K562 (cell line): ENCODE measurements around the gene HIF1A. TPM values are rescaled to one million over a fixed set of nuclear protein-coding genes. Genes with fewer than 3 reads are reported as not detected.

Experiments
- ATAC-seq: fragments of 200-7000 bp; cut with Tn5 transposase; 3 replicates; pipeline ENCODE4 v1.9.1; 2020; ENCODE audit warnings: moderate library complexity
- BruUV-seq: library from RNA; stranded (reverse); fragments of 400-500 nt; replicated peaks from 2 replicates; lab custom pipeline; 2021; lab: Mats Ljungman, UMichigan
- CTCF ChIA-PET: fragments of 300-600 bp; formaldehyde crosslinking; extraction: SDS; loops from one replicate; lab custom pipeline; 2021; ENCODE audit warnings: low intra/inter-chr PET ratio; lab: Yijun Ruan, JAX
- POLR2A ChIA-PET: fragments of 300-600, 350-650 bp; sonication (Branson Sonifier 250); formaldehyde crosslinking; extraction: SDS; loops from one replicate; lab custom pipeline; 2021; ENCODE audit warnings: antibody characterized with exemption, inconsistent platforms; lab: Yijun Ruan, JAX
- DNase-seq, 4 experiments: peaks; one replicate each; pipeline versions ENCODE4 v3.0.0 to v3.0.0-alpha.2; 2011 to 2018; ENCODE audit warnings: low spot score in 3 of 4, mixed read lengths in 3 of 4; ENCODE audit errors: extremely low read depth in 1 of 4
- FAIRE-seq: peaks from 2 replicates; lab custom pipeline; 2011; peaks lifted over from hg19 to GRCh38; lab: Jason Lieb, UNC
- H2AFZ ChIP-seq: 2 replicates; pipeline ENCODE4 v1.6.0; 2011; ENCODE audit warnings: low read depth, low read length, control low read depth, inconsistent platforms
- H3K27ac ChIP-seq: fragments of 200-600 bp; 3 replicates; pipeline ENCODE4 v1.8.0; 2011; ENCODE audit warnings: low read depth, mild to moderate bottlenecking, control low read depth, inconsistent platforms, low read length, moderate library complexity, mixed read lengths; ENCODE audit errors: extremely low read depth
- H3K27me3 ChIP-seq, 2 experiments: fragments of 300-600 bp in 1 of 2; 2 replicates in 1 of 2; 3 replicates in 1 of 2; pipeline versions ENCODE4 v1.6.0 to v1.8.0; 2011; ENCODE audit warnings: inconsistent platforms in 2 of 2, low read length in 2 of 2, mild to moderate bottlenecking in 1 of 2, mixed read lengths in 1 of 2, moderate library complexity in 1 of 2; ENCODE audit not compliant: control insufficient read depth in 2 of 2, insufficient read depth in 2 of 2
- H3K36me3 ChIP-seq: fragments of 300-600 bp; 3 replicates; pipeline ENCODE4 v1.8.0; 2011; ENCODE audit warnings: mild to moderate bottlenecking, low read length, inconsistent platforms; ENCODE audit not compliant: control insufficient read depth, insufficient read depth
- H3K4me1 ChIP-seq, 2 experiments: fragments of 200-600 bp in 1 of 2; replicated peaks in 1 of 2; 2 replicates in 1 of 2; 3 replicates in 1 of 2; pipeline versions ENCODE4 v1.5.1 to v1.8.0; 2011; ENCODE audit warnings: inconsistent platforms in 2 of 2, low read length in 2 of 2, mild to moderate bottlenecking in 1 of 2, mixed read lengths in 1 of 2, moderate library complexity in 1 of 2; ENCODE audit not compliant: control insufficient read depth in 2 of 2, insufficient read depth in 2 of 2
- H3K4me2 ChIP-seq: 2 replicates; pipeline ENCODE4 v1.6.1; 2011; ENCODE audit warnings: low read length, control low read depth, inconsistent platforms, mixed read lengths; ENCODE audit not compliant: insufficient read depth
- H3K4me3 ChIP-seq: fragments of 200-600 bp; sonication (generic), shearing (Covaris generic); 2 replicates; pipeline ENCODE4 v1.5.1; 2016; ENCODE audit warnings: control low read depth, inconsistent platforms
- H3K79me2 ChIP-seq: fragments of 200-600 bp; 3 replicates; pipeline ENCODE4 v1.8.0; 2011; ENCODE audit warnings: low read length, inconsistent platforms; ENCODE audit not compliant: control insufficient read depth, insufficient read depth
- H3K9ac ChIP-seq, 2 experiments: 2 replicates each; pipeline versions ENCODE4 v1.6.0 to v1.6.1; 2011; ENCODE audit warnings: low read depth in 2 of 2, low read length in 2 of 2, control low read depth in 1 of 2, inconsistent platforms in 1 of 2, mild to moderate bottlenecking in 1 of 2, mixed read lengths in 1 of 2; ENCODE audit not compliant: insufficient read depth in 1 of 2
- H3K9me1 ChIP-seq: one replicate; pipeline ENCODE4 v1.6.0; 2011; ENCODE audit warnings: inconsistent platforms, mild to moderate bottlenecking, low read length, moderate library complexity; ENCODE audit not compliant: control insufficient read depth, insufficient read depth
- H3K9me3 ChIP-seq: replicated peaks from 2 replicates; pipeline ENCODE4 v1.5.1; 2011; ENCODE audit warnings: low read depth, low read length, inconsistent platforms; ENCODE audit not compliant: control insufficient read depth, insufficient read depth
- H4K20me1 ChIP-seq: replicated peaks from 2 replicates; pipeline ENCODE4 v1.6.1; 2011; ENCODE audit warnings: low read length, inconsistent platforms, mixed read lengths; ENCODE audit not compliant: control insufficient read depth, insufficient read depth
- ASH1L ChIP-seq: fragments of 450-650 bp; IDR thresholded peaks from 2 replicates; pipeline ENCODE4 v1.6.1; 2018; ENCODE audit warnings: borderline replicate concordance, mild to moderate bottlenecking, low read depth; ENCODE audit not compliant: partially characterized antibody
- L3MBTL2 ChIP-seq: fragments of 450-650 bp; IDR thresholded peaks from 2 replicates; pipeline ENCODE4 v1.6.1; 2016; ENCODE audit warnings: mild to moderate bottlenecking, moderate library complexity
- LEF1 ChIP-seq: fragments of 450-650 bp; IDR thresholded peaks from 2 replicates; pipeline ENCODE4 v1.6.1; 2016; ENCODE audit warnings: mild to moderate bottlenecking
- PHF8 ChIP-seq: fragments of 200-600 bp; sonication (generic); IDR thresholded peaks from 2 replicates; pipeline ENCODE4 v1.6.1; 2012; ENCODE audit warnings: mixed run types, mild to moderate bottlenecking, inconsistent platforms, low read length, moderate library complexity, borderline replicate concordance
- TRIM25 ChIP-seq: fragments of 450-650 bp; IDR thresholded peaks from 2 replicates; pipeline ENCODE4 v1.7.0; 2016; ENCODE audit warnings: borderline replicate concordance
- WGBS: fragments of 100-300 bp; shearing (Covaris generic); methylation state at CpG from one replicate; pipeline ENCODE4 v1.1.6; 2016; ENCODE audit warnings: low coverage, mixed read lengths; ENCODE audit not compliant: insufficient coverage; ENCODE audit errors: missing lambda C conversion rate; 5-methylcytosine and 5-hydroxymethylcytosine counted together
- in situ Hi-C: fragments of 300-500 bp; cut with MboI; formaldehyde crosslinking; loops from 4 replicates; pipeline ENCODE4 v1.15.0; 2018; ENCODE audit warnings: inconsistent platforms, mixed read lengths
- intact Hi-C: fragments of 100-400 bp; cut with micrococcal nuclease; formaldehyde crosslinking; loops from 2 replicates; pipeline ENCODE4 v1.14.2; 2022
- polyA plus RNA-seq, 8 experiments: library from polyadenylated mRNA; depleted of rRNA in 4 of 8; stranded (reverse) in 5 of 8; unstranded in 3 of 8; fragments of >200 nt; fragmentation: Nextera tagmentation in 2 of 8; fragmentation: Illumina TruSeq in 1 of 8; extraction: Ambion mirVana in 2 of 8; extraction: Trizol in 1 of 8; gene quantifications; 2 replicates each; pipeline versions ENCODE4 v1.2.1 to v1.2.3, GENCODE V29; 2011 to 2014; ENCODE audit warnings: inconsistent platforms in 1 of 8, missing spikeins in 1 of 8
- total RNA-seq, 7 experiments: library from RNA; depleted of rRNA in 6 of 7; stranded (reverse); fragments of >200 nt in 6 of 7; fragmentation: Illumina TruSeq in 2 of 7; extraction: Trizol in 2 of 7; gene quantifications; 2 replicates each; pipeline versions ENCODE4 v1.2.1 to v1.2.3, GENCODE V29; 2011 to 2021; ENCODE audit warnings: low replicate concordance in 1 of 7

Gene HIF1A
- total and polyA plus RNA-seq, 9 of the 15 experiments (the other 6 are each of a cell fraction or from before 2014, with no cell fraction given) = 5.9 to 35.3 (median 24.2) TPM

- TF ChIP-seq ASH1L = no peak
- no peak for TF ChIP-seq PHF8
- no peak for TF ChIP-seq LEF1
- TF ChIP-seq, all 486 proteins: peak for 0
Observed at GRCh38 chr14:61691495-61691894, 3.8 kb upstream of the HIF1A start (continued).

GRCh38 chr14:61694039-61694438 lies 1.3 kb upstream of the HIF1A start:
- in situ Hi-C loops = no loop called here
- FAIRE-seq (no peak), ATAC-seq (no peak), DNase-seq (no peak)
- H4K20me1 ChIP-seq = peaks cover 12% of the 10 kb centered on the region; the same call in 1 of the 2 replicates
- H3K4me1 ChIP-seq = peaks cover 0 to 10% of the 10 kb centered on the region in 2 experiments; a peak in 3 of 5 replicates
- BruUV-seq = no TSS peak
- ChIA-PET CTCF (no interaction called here), POLR2A (no interaction called here)
- no peaks in the 10 kb centered on the region; the same call in 2 of the 3 replicates for H3K36me3 ChIP-seq
- TF ChIP-seq L3MBTL2 = no peak
- TF ChIP-seq TRIM25 = no peak
- WGBS = 82% methylated on average over 6 of the region's 6 CpGs
- H3K9me3 ChIP-seq = no peaks in the 10 kb centered on the region
- H3K79me2 ChIP-seq = peaks cover 37% of the 10 kb centered on the region
- no peak overlapping the region for H3K4me3 ChIP-seq
- no peaks in the 10 kb centered on the region for H3K9me1 ChIP-seq
- H3K4me2 ChIP-seq = no peak overlapping the region
- no peak overlapping the region for H3K9ac ChIP-seq
- intact Hi-C loops = no loop called here
- H3K27me3 ChIP-seq = no peaks in the 10 kb centered on the region; a peak in 1 of 5 replicates
- no peak overlapping the region for H3K27ac ChIP-seq
- no peak overlapping the region for H2AFZ ChIP-seq
